SH-SY5Y (cell line): ENCODE data around the gene PRSS36.

ENCODE experiments used
- GATA2 ChIP-seq: IDR thresholded peaks from 2 replicates; pipeline ENCODE4 v1.6.1; 2011; ENCODE audit warnings: mild to moderate bottlenecking, low read depth, low read length
- GATA3 ChIP-seq: IDR thresholded peaks from 2 replicates; pipeline ENCODE4 v1.6.1; 2011; ENCODE audit warnings: low read depth, mild to moderate bottlenecking, low read length, moderate library complexity

DNA sequence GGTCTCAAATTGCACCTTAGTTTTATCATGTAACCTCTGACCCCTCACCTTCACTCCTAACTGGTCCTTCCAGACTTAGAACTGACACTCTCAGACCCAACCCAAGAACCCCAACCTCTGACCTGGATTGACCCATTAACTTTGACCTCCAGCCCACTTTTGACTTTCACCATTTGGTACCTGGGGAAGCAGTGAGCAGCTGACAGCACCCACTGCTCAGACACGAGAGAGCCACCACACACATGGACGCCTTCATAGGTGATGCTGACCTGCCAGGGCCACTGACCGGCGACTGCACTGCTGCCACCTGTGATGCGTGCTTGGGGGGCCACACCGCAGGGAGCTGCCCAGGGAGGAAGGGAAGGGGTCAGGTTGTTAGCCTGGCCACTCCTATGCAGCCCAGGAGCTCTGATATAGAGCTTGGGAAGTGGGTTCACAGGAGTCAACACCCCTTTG is 16.8 kb downstream of the PRSS36 start:
- no peak for TF ChIP-seq GATA2
- no peak for TF ChIP-seq GATA3
